ENCODE data around the gene PTCH2.
"Not testable (repeated sequence)": the region's sequence is repeated elsewhere in the genome, so short reads cannot be mapped to it uniquely, and the experiment has no call there.

The PTCH2 gene

GRCh38 chr1:44846985-44847384, 3.9 kb upstream of the PTCH2 start:
- DNase-seq (ENCODE audit: low read depth in 2 of 2): no peak

GRCh38 chr1:44842486-44842861, 579 bp downstream of the PTCH2 start:
- no peak for DNase-seq (ENCODE audit: low read depth in 2 of 2)

GRCh38 chr1:44839576-44839975, 3.5 kb downstream of the PTCH2 start:
- DNase-seq (ENCODE audit: low read depth in 2 of 2): no peak

GRCh38 chr1:44838294-44838693, 4.8 kb downstream of the PTCH2 start:
- not testable (repeated sequence) for DNase-seq (ENCODE audit: low read depth in 2 of 2)

GRCh38 chr1:44835738-44836675, 7.0 kb downstream of the PTCH2 start:
- peak; percentile 45 to 49 for DNase-seq (ENCODE audit: low read depth in 2 of 2)

GRCh38 chr1:44834328-44834727, 8.7 kb downstream of the PTCH2 start:
- DNase-seq (ENCODE audit: low read depth in 2 of 2): no peak

- no peak for DNase-seq (ENCODE audit: low read depth in 2 of 2)
Measured at GRCh38 chr1:44832056-44832705, 10.9 kb downstream of the PTCH2 start.

- DNase-seq (ENCODE audit: low read depth in 2 of 2): no peak
Measured at GRCh38 chr1:44831516-44831915, 11.5 kb downstream of the PTCH2 start.

GRCh38 chr1:44830900-44831304, 12.2 kb downstream of the PTCH2 start:
- DNase-seq (ENCODE audit: low read depth in 2 of 2): no peak

GRCh38 chr1:44829506-44830384, 13.3 kb downstream of the PTCH2 start:
- DNase-seq (ENCODE audit: low read depth in 2 of 2): no peak

GRCh38 chr1:44828841-44829440, 14.1 kb downstream of the PTCH2 start:
- no peak for DNase-seq (ENCODE audit: low read depth in 2 of 2)

GRCh38 chr1:44828003-44828651, 14.9 kb downstream of the PTCH2 start:
- DNase-seq (ENCODE audit: low read depth in 2 of 2): no peak

GRCh38 chr1:44827197-44828002, 15.7 kb downstream of the PTCH2 start:
- DNase-seq (ENCODE audit: low read depth in 2 of 2): no peak

- no peak for DNase-seq (ENCODE audit: low read depth in 2 of 2)
Measured at GRCh38 chr1:44826375-44827196, 16.5 kb downstream of the PTCH2 start.

GRCh38 chr1:44824392-44824791, 18.7 kb downstream of the PTCH2 start:
- DNase-seq (ENCODE audit: low read depth in 2 of 2): not testable (repeated sequence)

GRCh38 chr1:44822981-44823451, 20.0 kb downstream of the PTCH2 start:
- DNase-seq (ENCODE audit: low read depth in 2 of 2): no peak

- DNase-seq (ENCODE audit: low read depth in 2 of 2): no peak
Measured at GRCh38 chr1:44822131-44822701, 20.8 kb downstream of the PTCH2 start.

GRCh38 chr1:44821240-44821715, 21.8 kb downstream of the PTCH2 start:
- no peak for DNase-seq (ENCODE audit: low read depth in 2 of 2)
